CD4-positive, alpha-beta T cell treated with Interferon alpha-2 for 1 hour (primary cell): Measurements from ENCODE around the gene PPP2R2D.

Experiments
- DNase-seq, 2 donors: peaks; one replicate each; pipeline ENCODE4 v3.0.0-alpha.2; 2020 to 2022

Gene PPP2R2D

GRCh38 chr10:132003282-132003924, 102.6 kb downstream of the PPP2R2D start:
- no peak for DNase-seq

GRCh38 chr10:132004052-132004451, 103.2 kb downstream of the PPP2R2D start:
- no peak for DNase-seq

GRCh38 chr10:132005147-132005546, 104.3 kb downstream of the PPP2R2D start:
- no peak for DNase-seq

DNA sequence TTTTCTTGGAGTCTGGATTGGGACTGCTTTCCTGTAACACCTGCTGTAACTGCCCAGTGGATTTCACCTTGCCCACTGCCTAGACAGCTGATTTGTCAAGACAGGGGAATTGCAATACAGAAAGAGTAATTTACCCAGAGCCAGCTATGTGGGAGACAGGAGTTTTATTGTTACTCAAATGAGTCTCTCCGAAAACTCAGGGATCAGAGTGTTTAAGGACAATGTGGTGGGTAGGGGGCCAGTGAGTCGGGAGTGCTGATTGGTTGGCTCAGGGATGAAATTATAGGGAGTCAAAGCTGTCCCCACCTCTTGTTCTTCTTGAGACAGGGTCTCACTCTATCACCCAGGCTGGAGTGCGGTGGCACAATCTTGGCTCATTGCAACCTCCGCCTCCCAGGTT, 106.2 kb downstream of the PPP2R2D start:
- DNase-seq, result no peak

GRCh38 chr10:132007681-132008080, 106.9 kb downstream of the PPP2R2D start:
- no peak for DNase-seq
